ENCODE measurements around the gene ANGPT4.

The ANGPT4 gene

GRCh38 chr20:848193-848592, 67.9 kb downstream of the ANGPT4 start:
- Mint-ChIP-seq H3K36me3 (ENCODE audit: insufficient read depth) (peaks cover 10% of the 10 kb centered on the region), H3K9me3 (no peaks in the 10 kb centered on the region), H3K4me1 (ENCODE audit: low read depth in 2 of 2) (peaks cover 31 to 43% of the 10 kb centered on the region in 2 donors), H3K27ac (peak overlapping the region; percentile 90 to 97), H3K27me3 (no peaks in the 10 kb centered on the region), H3K4me3 (peak overlapping the region; percentile 89 to 93)
- ATAC-seq (replicated peaks) (no peak), DNase-seq (no peak)

- peaks cover 30 to 48% of the 10 kb centered on the region in 2 donors for H3K4me1 Mint-ChIP-seq (ENCODE audit: low read depth in 2 of 2)
- DNase-seq (peak; percentile 47 to 56 (median 52)), ATAC-seq (replicated peaks) (peak; percentile 51)
- peak overlapping the region; percentile 89 to 93 for H3K4me3 Mint-ChIP-seq
- no peaks in the 10 kb centered on the region for H3K27me3 Mint-ChIP-seq
- peaks cover 10% of the 10 kb centered on the region for H3K36me3 Mint-ChIP-seq (ENCODE audit: insufficient read depth)
- H3K9me3 Mint-ChIP-seq = no peaks in the 10 kb centered on the region
- H3K27ac Mint-ChIP-seq = peak overlapping the region; percentile 90 to 97
Measured at GRCh38 chr20:846894-847278, 69.2 kb downstream of the ANGPT4 start.

GRCh38 chr20:845941-846893, 69.9 kb downstream of the ANGPT4 start:
- peaks cover 25 to 42% of the 10 kb centered on the region in 2 donors for H3K4me1 Mint-ChIP-seq (ENCODE audit: low read depth in 2 of 2)
- DNase-seq (peak in 1 of 3 experiments; percentile 12), ATAC-seq (replicated peaks) (peak; percentile 1)
- peaks cover 10% of the 10 kb centered on the region for H3K36me3 Mint-ChIP-seq (ENCODE audit: insufficient read depth)
- H3K4me3 Mint-ChIP-seq = peak overlapping the region; percentile 89 to 93
- peak overlapping the region; percentile 90 to 97 for H3K27ac Mint-ChIP-seq
- H3K9me3 Mint-ChIP-seq = no peaks in the 10 kb centered on the region
- H3K27me3 Mint-ChIP-seq = no peaks in the 10 kb centered on the region

- Mint-ChIP-seq H3K4me3 (peak overlapping the region; percentile 89 to 93), H3K27ac (peak overlapping the region; percentile 90 to 97), H3K4me1 (ENCODE audit: low read depth in 2 of 2) (peaks cover 28 to 40% of the 10 kb centered on the region in 2 donors), H3K9me3 (no peaks in the 10 kb centered on the region), H3K27me3 (no peaks in the 10 kb centered on the region), H3K36me3 (ENCODE audit: insufficient read depth) (peaks cover 10% of the 10 kb centered on the region)
- DNase-seq (peak in 1 of 3 experiments; percentile 19), ATAC-seq (replicated peaks) (no peak)
Measured at GRCh38 chr20:845226-845868, 70.8 kb downstream of the ANGPT4 start.

- H3K36me3 Mint-ChIP-seq (ENCODE audit: insufficient read depth) = peaks cover 13% of the 10 kb centered on the region
- no peaks in the 10 kb centered on the region for H3K9me3 Mint-ChIP-seq
- no peaks in the 10 kb centered on the region for H3K27me3 Mint-ChIP-seq
- peaks cover 31 to 41% of the 10 kb centered on the region in 2 donors for H3K4me1 Mint-ChIP-seq (ENCODE audit: low read depth in 2 of 2)
- H3K27ac Mint-ChIP-seq = peak overlapping the region; percentile 90 to 97
- peak; percentile 80 to 88 (median 83) for DNase-seq
- ATAC-seq (replicated peaks) = peak; percentile 92
- peak overlapping the region; percentile 89 to 93 for H3K4me3 Mint-ChIP-seq
Measured at GRCh38 chr20:844473-845225, 71.5 kb downstream of the ANGPT4 start.

GRCh38 chr20:843912-844311, 72.2 kb downstream of the ANGPT4 start:
- Mint-ChIP-seq H3K4me1 (ENCODE audit: low read depth in 2 of 2) (peaks cover 31 to 39% of the 10 kb centered on the region in 2 donors), H3K36me3 (ENCODE audit: insufficient read depth) (peaks cover 13% of the 10 kb centered on the region), H3K27me3 (no peaks in the 10 kb centered on the region), H3K4me3 (peak overlapping the region in 1 of 2 donors; percentile 93), H3K27ac (peak overlapping the region; percentile 90 to 97), H3K9me3 (no peaks in the 10 kb centered on the region)
- DNase-seq (peak in 1 of 3 experiments; percentile 11), ATAC-seq (replicated peaks) (no peak)

GRCh38 chr20:842547-842940, 73.6 kb downstream of the ANGPT4 start:
- no peaks in the 10 kb centered on the region for H3K9me3 Mint-ChIP-seq
- ATAC-seq (replicated peaks) (no peak), DNase-seq (no peak)
- H3K4me1 Mint-ChIP-seq (ENCODE audit: low read depth in 2 of 2) = peaks cover 33 to 43% of the 10 kb centered on the region in 2 donors
- no peaks in the 10 kb centered on the region for H3K27me3 Mint-ChIP-seq
- no peak overlapping the region for H3K4me3 Mint-ChIP-seq
- H3K36me3 Mint-ChIP-seq (ENCODE audit: insufficient read depth) = peaks cover 13% of the 10 kb centered on the region
- H3K27ac Mint-ChIP-seq = peak overlapping the region; percentile 42 to 64

- Mint-ChIP-seq H3K36me3 (ENCODE audit: insufficient read depth) (peaks cover 13% of the 10 kb centered on the region), H3K9me3 (no peaks in the 10 kb centered on the region), H3K27ac (no peak overlapping the region), H3K27me3 (no peaks in the 10 kb centered on the region), H3K4me3 (peak overlapping the region in 1 of 2 donors; percentile 35), H3K4me1 (ENCODE audit: low read depth in 2 of 2) (peaks cover 29 to 43% of the 10 kb centered on the region in 2 donors)
- DNase-seq (no peak), ATAC-seq (replicated peaks) (no peak)
Measured at GRCh38 chr20:841568-842546, 74.3 kb downstream of the ANGPT4 start.

GRCh38 chr20:840858-841567, 75.1 kb downstream of the ANGPT4 start:
- ATAC-seq (replicated peaks) (no peak), DNase-seq (no peak)
- peak overlapping the region; percentile 8 to 60 for H3K4me3 Mint-ChIP-seq
- H3K27me3 Mint-ChIP-seq = no peaks in the 10 kb centered on the region
- H3K4me1 Mint-ChIP-seq (ENCODE audit: low read depth in 2 of 2) = peaks cover 27 to 42% of the 10 kb centered on the region in 2 donors
- H3K36me3 Mint-ChIP-seq (ENCODE audit: insufficient read depth) = peaks cover 10% of the 10 kb centered on the region
- no peaks in the 10 kb centered on the region for H3K9me3 Mint-ChIP-seq
- no peak overlapping the region for H3K27ac Mint-ChIP-seq

- DNase-seq (no peak), ATAC-seq (replicated peaks) (no peak)
- H3K36me3 Mint-ChIP-seq (ENCODE audit: insufficient read depth) = peaks cover 9% of the 10 kb centered on the region
- no peaks in the 10 kb centered on the region for H3K9me3 Mint-ChIP-seq
- peaks cover 29 to 40% of the 10 kb centered on the region in 2 donors for H3K4me1 Mint-ChIP-seq (ENCODE audit: low read depth in 2 of 2)
- H3K4me3 Mint-ChIP-seq = peak overlapping the region; percentile 8 to 60
- no peak overlapping the region for H3K27ac Mint-ChIP-seq
- no peaks in the 10 kb centered on the region for H3K27me3 Mint-ChIP-seq
Measured at GRCh38 chr20:840503-840857, 75.7 kb downstream of the ANGPT4 start.

- Mint-ChIP-seq H3K36me3 (ENCODE audit: insufficient read depth) (peaks cover 8% of the 10 kb centered on the region), H3K27me3 (no peaks in the 10 kb centered on the region), H3K27ac (no peak overlapping the region), H3K4me3 (no peak overlapping the region), H3K4me1 (ENCODE audit: low read depth in 2 of 2) (peaks cover 33 to 44% of the 10 kb centered on the region in 2 donors), H3K9me3 (no peaks in the 10 kb centered on the region)
- DNase-seq = no peak
- ATAC-seq (replicated peaks) = no peak
Measured at GRCh38 chr20:839626-840025, 76.5 kb downstream of the ANGPT4 start.

GRCh38 chr20:839015-839414, 77.1 kb downstream of the ANGPT4 start:
- H3K9me3 Mint-ChIP-seq = no peaks in the 10 kb centered on the region
- H3K27me3 Mint-ChIP-seq = no peaks in the 10 kb centered on the region
- DNase-seq (no peak), ATAC-seq (replicated peaks) (no peak)
- H3K36me3 Mint-ChIP-seq (ENCODE audit: insufficient read depth) = peaks cover 9% of the 10 kb centered on the region
- H3K27ac Mint-ChIP-seq = no peak overlapping the region
- peaks cover 36 to 46% of the 10 kb centered on the region in 2 donors for H3K4me1 Mint-ChIP-seq (ENCODE audit: low read depth in 2 of 2)
- no peak overlapping the region for H3K4me3 Mint-ChIP-seq
